ENCODE results near the gene NFIX.

Gene NFIX

GRCh38 chr19:13037161-13037560 lies 41.9 kb downstream of the NFIX start:
- no peak for DNase-seq (ENCODE audit: low spot score)
- in situ Hi-C loops (cut with MboI; ENCODE audit: low sequenced_read_pairs, unreplicated experiment), result no loop called here

DNA sequence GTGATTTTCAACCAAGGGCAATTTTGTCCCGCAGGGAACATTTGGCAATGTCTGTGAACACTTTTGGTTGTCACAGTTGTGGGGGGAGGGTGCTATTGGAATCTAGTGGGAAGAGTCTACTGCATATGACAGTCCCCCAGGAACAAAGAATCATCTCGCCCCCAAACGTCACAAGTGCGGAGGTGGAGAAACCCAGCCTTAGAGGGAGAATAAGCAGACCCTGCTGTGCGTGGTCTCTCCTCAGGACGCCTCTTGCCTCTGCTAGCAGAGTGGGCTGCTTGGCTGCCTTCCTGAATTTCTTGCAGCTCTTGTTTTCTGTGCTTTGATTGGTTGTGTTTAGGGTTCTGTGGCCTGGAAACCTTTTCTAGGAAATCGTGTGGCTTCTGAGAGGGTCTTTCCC lies 42.5 kb downstream of the NFIX start:
- TF ChIP-seq, protein P1, sequence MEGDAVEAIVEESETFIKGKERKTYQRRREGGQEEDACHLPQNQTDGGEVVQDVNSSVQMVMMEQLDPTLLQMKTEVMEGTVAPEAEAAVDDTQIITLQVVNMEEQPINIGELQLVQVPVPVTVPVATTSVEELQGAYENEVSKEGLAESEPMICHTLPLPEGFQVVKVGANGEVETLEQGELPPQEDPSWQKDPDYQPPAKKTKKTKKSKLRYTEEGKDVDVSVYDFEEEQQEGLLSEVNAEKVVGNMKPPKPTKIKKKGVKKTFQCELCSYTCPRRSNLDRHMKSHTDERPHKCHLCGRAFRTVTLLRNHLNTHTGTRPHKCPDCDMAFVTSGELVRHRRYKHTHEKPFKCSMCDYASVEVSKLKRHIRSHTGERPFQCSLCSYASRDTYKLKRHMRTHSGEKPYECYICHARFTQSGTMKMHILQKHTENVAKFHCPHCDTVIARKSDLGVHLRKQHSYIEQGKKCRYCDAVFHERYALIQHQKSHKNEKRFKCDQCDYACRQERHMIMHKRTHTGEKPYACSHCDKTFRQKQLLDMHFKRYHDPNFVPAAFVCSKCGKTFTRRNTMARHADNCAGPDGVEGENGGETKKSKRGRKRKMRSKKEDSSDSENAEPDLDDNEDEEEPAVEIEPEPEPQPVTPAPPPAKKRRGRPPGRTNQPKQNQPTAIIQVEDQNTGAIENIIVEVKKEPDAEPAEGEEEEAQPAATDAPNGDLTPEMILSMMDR (IDR thresholded peaks at IDR 0.05; ENCODE audit: borderline replicate concordance, control extremely low read depth, extremely low read depth, insufficient read depth, missing control alignments), result no peak
- DNase-seq (ENCODE audit: low spot score), result no peak
- in situ Hi-C loops (cut with MboI; ENCODE audit: low sequenced_read_pairs, unreplicated experiment), result no loop called here

More at GRCh38 chr19:13037161-13037560, 41.9 kb downstream of the NFIX start:
- TF ChIP-seq, protein P1 (IDR thresholded peaks at IDR 0.05; ENCODE audit: borderline replicate concordance, control extremely low read depth, extremely low read depth, insufficient read depth, missing control alignments), result no peak

- DNase-seq (ENCODE audit: low spot score), result no peak
- in situ Hi-C loops (cut with MboI; ENCODE audit: low sequenced_read_pairs, unreplicated experiment), result no loop called here
- TF ChIP-seq, protein P1 (IDR thresholded peaks at IDR 0.05; ENCODE audit: borderline replicate concordance, control extremely low read depth, extremely low read depth, insufficient read depth, missing control alignments), result no peak
Observed at GRCh38 chr19:13038306-13039210, 43.3 kb downstream of the NFIX start.

DNA sequence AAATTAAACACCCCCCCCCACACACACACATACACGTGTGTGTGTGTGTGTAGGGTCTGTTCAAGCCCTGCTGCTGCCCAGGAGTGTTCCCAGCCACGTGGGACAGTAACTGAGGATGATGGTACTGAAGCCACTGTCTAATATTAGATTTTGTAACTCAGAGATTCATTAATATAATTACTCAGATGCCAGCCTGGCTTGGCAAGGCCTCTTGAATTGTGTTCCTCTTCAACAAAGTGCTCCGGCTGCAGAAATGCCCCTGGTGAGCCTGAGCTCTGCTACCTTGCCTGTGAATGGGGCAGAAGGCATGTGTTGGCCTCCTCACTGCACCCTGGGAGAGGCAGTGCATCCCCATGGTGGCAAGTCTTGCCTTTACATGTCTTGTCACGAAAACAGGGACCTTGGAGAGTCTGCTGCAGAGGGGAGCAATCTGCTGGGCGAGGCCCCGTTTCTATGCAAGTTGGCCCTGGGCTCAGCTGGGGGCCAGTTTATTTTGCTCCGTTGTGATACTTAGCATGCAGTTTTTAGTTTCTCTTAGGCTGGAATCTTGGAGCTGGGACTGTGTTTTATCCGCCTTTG lies 44.0 kb downstream of the NFIX start:
- DNase-seq (ENCODE audit: low spot score), result no peak
- TF ChIP-seq, protein P1 (IDR thresholded peaks at IDR 0.05; ENCODE audit: borderline replicate concordance, control extremely low read depth, extremely low read depth, insufficient read depth, missing control alignments), result no peak
- in situ Hi-C loops (cut with MboI; ENCODE audit: low sequenced_read_pairs, unreplicated experiment), result no loop called here

DNA sequence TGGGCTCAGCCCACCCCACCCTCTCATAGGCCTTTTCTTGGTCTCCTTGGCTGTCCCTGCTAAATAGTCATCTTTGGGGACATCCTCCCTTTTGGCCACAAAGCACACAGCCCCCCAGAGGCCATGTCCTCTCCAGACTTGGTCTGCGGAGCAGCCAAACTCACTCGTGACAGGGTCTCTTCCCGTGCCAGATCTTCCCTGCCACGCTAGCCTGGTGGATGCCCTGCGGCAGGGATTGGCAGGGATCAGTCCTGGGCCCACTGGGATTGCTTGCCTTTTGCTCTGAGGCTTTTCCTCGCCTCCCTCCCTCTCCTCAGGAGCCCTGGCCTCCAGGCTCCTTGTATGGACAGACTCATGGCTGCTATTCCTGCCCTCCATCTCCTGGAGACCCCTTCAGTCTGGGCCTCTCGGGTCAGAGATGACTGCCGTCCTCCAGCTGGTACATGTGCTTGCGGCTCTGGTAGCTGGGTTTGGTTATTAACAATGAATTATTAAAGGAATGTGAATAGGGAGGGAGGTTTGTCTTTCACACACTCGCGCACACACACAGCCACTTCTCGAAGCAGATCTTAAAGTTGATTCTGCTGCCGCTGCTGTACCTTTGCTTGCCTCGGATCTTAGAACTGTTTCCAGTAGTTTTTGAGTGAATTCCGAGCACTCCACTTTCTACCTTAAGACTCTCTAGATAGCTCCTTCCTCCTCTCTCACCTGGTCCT lies 45.1 kb downstream of the NFIX start:
- TF ChIP-seq, protein P1 (IDR thresholded peaks at IDR 0.05; ENCODE audit: borderline replicate concordance, control extremely low read depth, extremely low read depth, insufficient read depth, missing control alignments), result no peak
- in situ Hi-C loops (cut with MboI; ENCODE audit: low sequenced_read_pairs, unreplicated experiment), result no loop called here
- no peak for DNase-seq (ENCODE audit: low spot score)

DNA sequence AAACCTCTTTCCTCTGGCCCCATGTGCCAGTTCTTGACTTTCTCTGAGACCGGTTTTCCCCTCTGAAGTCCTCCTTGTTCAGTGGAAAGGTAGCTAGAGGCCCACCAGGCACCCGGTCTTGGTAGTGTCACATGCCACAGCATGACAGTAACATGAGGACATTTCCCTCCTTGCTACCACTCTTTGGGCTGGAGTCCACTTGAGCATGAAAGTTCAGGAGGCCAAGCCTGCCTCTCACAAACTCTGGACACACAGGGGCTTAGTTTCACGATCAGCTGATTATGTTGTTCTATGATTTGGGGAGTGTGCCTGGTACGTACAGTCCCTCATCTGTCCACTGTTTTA lies 45.6 kb downstream of the NFIX start:
- in situ Hi-C loops (cut with MboI; ENCODE audit: low sequenced_read_pairs, unreplicated experiment), result no loop called here
- DNase-seq (ENCODE audit: low spot score), result no peak
- TF ChIP-seq, protein P1 (IDR thresholded peaks at IDR 0.05; ENCODE audit: borderline replicate concordance, control extremely low read depth, extremely low read depth, insufficient read depth, missing control alignments), result no peak
